ENCODE data around the gene DHX34.
"Not testable (repeated sequence)": the region's sequence is repeated elsewhere in the genome, so short reads cannot be mapped to it uniquely, and the experiment has no call there.

The DHX34 gene

DNA sequence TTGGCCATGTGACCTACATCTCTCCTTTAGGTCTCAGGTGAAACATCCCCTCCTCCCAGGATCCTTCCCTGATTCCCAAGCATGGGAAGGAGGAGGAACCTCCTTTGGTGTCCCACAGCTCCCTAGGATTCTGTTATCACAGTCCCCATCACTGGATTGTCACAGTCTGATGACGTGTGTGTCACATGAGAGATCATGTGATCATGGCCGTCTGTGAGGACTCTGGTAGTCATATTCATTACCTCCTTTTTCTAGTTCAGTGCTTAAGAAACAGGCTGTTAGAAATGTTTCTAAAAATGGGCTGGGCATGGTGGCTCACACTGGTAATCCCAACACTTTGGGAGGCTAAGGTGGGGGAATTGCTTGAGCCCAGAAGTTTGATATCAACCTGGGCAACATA is 3.0 kb downstream of the DHX34 start:
- H3K4me1 ChIP-seq (ENCODE audit: control insufficient read depth, insufficient read depth, low read length), result peaks cover 7% of the 10 kb centered on the region; the same call in 1 of the 2 replicates
- H3K27ac ChIP-seq (ENCODE audit: low read depth, low read length), result no peak overlapping the region
- peaks cover 5% of the 10 kb centered on the region for H3K27me3 ChIP-seq (ENCODE audit: control insufficient read depth, insufficient read depth, low read length)
- H3K9ac ChIP-seq (ENCODE audit: low read depth, low read length), result no peak overlapping the region
- H3K9me3 ChIP-seq (ENCODE audit: control insufficient read depth, insufficient read depth, low read length), result no peaks in the 10 kb centered on the region
- no peak overlapping the region for H3K4me3 ChIP-seq (ENCODE audit: low read depth, low read length)
- H3K36me3 ChIP-seq (ENCODE audit: control insufficient read depth, insufficient read depth, low read length), result peaks cover 50% of the 10 kb centered on the region

DNA sequence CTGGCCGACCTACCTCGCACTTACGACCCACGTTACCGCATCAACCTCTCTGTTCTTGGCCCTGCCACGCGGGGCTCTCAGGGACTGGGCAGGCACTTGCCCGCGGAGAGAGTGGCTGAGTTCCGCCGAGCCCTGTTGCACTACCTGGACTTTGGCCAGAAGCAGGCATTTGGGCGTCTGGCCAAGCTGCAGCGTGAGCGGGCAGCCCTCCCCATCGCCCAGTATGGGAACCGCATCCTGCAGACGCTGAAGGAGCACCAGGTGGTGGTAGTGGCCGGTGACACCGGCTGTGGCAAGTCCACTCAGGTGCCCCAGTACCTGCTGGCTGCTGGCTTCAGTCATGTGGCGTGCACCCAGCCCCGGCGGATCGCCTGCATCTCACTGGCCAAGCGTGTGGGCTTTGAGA is 4.2 kb downstream of the DHX34 start:
- Histone ChIP-seq H3K9me3 (ENCODE audit: control insufficient read depth, insufficient read depth, low read length) (no peaks in the 10 kb centered on the region), H3K4me1 (ENCODE audit: control insufficient read depth, insufficient read depth, low read length) (peaks cover 7% of the 10 kb centered on the region; the same call in 1 of the 2 replicates), H3K36me3 (ENCODE audit: control insufficient read depth, insufficient read depth, low read length) (peaks cover 62% of the 10 kb centered on the region), H3K27ac (ENCODE audit: low read depth, low read length) (no peak overlapping the region), H3K4me3 (ENCODE audit: low read depth, low read length) (no peak overlapping the region), H3K27me3 (ENCODE audit: control insufficient read depth, insufficient read depth, low read length) (peaks cover 3% of the 10 kb centered on the region), H3K9ac (ENCODE audit: low read depth, low read length) (no peak overlapping the region)

GRCh38 chr19:47356900-47357299 is 7.8 kb downstream of the DHX34 start:
- peaks cover under 1% of the 10 kb centered on the region; the same call in 1 of the 2 replicates for H3K4me1 ChIP-seq (ENCODE audit: control insufficient read depth, insufficient read depth, low read length)
- no peak overlapping the region for H3K27ac ChIP-seq (ENCODE audit: low read depth, low read length)
- H3K9ac ChIP-seq (ENCODE audit: low read depth, low read length), result no peak overlapping the region
- no peaks in the 10 kb centered on the region for H3K9me3 ChIP-seq (ENCODE audit: control insufficient read depth, insufficient read depth, low read length)
- H3K4me3 ChIP-seq (ENCODE audit: low read depth, low read length), result no peak overlapping the region
- H3K27me3 ChIP-seq (ENCODE audit: control insufficient read depth, insufficient read depth, low read length), result no peaks in the 10 kb centered on the region
- peaks cover 95% of the 10 kb centered on the region for H3K36me3 ChIP-seq (ENCODE audit: control insufficient read depth, insufficient read depth, low read length)

- Histone ChIP-seq H3K36me3 (ENCODE audit: control insufficient read depth, insufficient read depth, low read length) (peaks cover 96% of the 10 kb centered on the region), H3K9me3 (ENCODE audit: control insufficient read depth, insufficient read depth, low read length) (no peaks in the 10 kb centered on the region), H3K27ac (ENCODE audit: low read depth, low read length) (no peak overlapping the region)
Observed at GRCh38 chr19:47357788-47358680, 8.9 kb downstream of the DHX34 start.

GRCh38 chr19:47358936-47359335 is 9.8 kb downstream of the DHX34 start:
- no peak overlapping the region for H3K27ac ChIP-seq (ENCODE audit: low read depth, low read length)
- H3K27me3 ChIP-seq (ENCODE audit: control insufficient read depth, insufficient read depth, low read length), result no peaks in the 10 kb centered on the region
- no peaks in the 10 kb centered on the region for H3K4me1 ChIP-seq (ENCODE audit: control insufficient read depth, insufficient read depth, low read length)
- H3K36me3 ChIP-seq (ENCODE audit: control insufficient read depth, insufficient read depth, low read length), result peaks cover 96% of the 10 kb centered on the region
- no peak overlapping the region for H3K9ac ChIP-seq (ENCODE audit: low read depth, low read length)
- no peaks in the 10 kb centered on the region for H3K9me3 ChIP-seq (ENCODE audit: control insufficient read depth, insufficient read depth, low read length)
- H3K4me3 ChIP-seq (ENCODE audit: low read depth, low read length), result no peak overlapping the region

More at GRCh38 chr19:47357788-47358680, 8.9 kb downstream of the DHX34 start:
- Histone ChIP-seq H3K4me3 (ENCODE audit: low read depth, low read length) (no peak overlapping the region), H3K4me1 (ENCODE audit: control insufficient read depth, insufficient read depth, low read length) (no peaks in the 10 kb centered on the region), H3K9ac (ENCODE audit: low read depth, low read length) (no peak overlapping the region), H3K27me3 (ENCODE audit: control insufficient read depth, insufficient read depth, low read length) (no peaks in the 10 kb centered on the region)

DNA sequence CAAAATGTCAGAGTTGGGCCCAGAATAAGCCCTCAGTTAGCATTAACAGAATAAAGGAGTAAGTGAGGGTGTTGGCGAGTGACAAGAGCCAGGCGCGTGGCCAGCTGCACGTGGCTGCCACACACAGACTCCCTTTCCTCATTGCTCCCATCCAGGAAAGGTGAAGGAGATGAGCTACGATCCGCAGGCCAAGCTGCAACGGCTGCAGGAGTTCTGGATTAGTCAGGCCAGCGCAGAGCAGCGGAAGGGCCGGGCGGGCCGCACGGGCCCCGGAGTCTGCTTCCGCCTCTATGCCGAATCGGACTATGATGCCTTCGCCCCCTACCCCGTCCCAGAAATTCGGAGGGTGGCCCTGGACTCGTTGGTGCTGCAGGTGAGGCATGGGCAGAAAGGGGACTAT is 13.2 kb downstream of the DHX34 start:
- H3K9ac ChIP-seq (ENCODE audit: low read depth, low read length), result no peak overlapping the region
- no peaks in the 10 kb centered on the region for H3K27me3 ChIP-seq (ENCODE audit: control insufficient read depth, insufficient read depth, low read length)
- no peaks in the 10 kb centered on the region for H3K9me3 ChIP-seq (ENCODE audit: control insufficient read depth, insufficient read depth, low read length)
- H3K4me1 ChIP-seq (ENCODE audit: control insufficient read depth, insufficient read depth, low read length), result no peaks in the 10 kb centered on the region
- H3K27ac ChIP-seq (ENCODE audit: low read depth, low read length), result no peak overlapping the region
- no peak overlapping the region for H3K4me3 ChIP-seq (ENCODE audit: low read depth, low read length)
- H3K36me3 ChIP-seq (ENCODE audit: control insufficient read depth, insufficient read depth, low read length), result peaks cover 89% of the 10 kb centered on the region

GRCh38 chr19:47363758-47364531 is 14.8 kb downstream of the DHX34 start:
- no peak overlapping the region for H3K27ac ChIP-seq (ENCODE audit: low read depth, low read length)
- peaks cover 79% of the 10 kb centered on the region for H3K36me3 ChIP-seq (ENCODE audit: control insufficient read depth, insufficient read depth, low read length)

GRCh38 chr19:47365455-47365854 is 16.3 kb downstream of the DHX34 start:
- not testable (repeated sequence) for H3K9me3 ChIP-seq (ENCODE audit: control insufficient read depth, insufficient read depth, low read length); H3K4me1 ChIP-seq (ENCODE audit: control insufficient read depth, insufficient read depth, low read length); H3K4me3 ChIP-seq (ENCODE audit: low read depth, low read length); H3K9ac ChIP-seq (ENCODE audit: low read depth, low read length); H3K27me3 ChIP-seq (ENCODE audit: control insufficient read depth, insufficient read depth, low read length); H3K27ac ChIP-seq (ENCODE audit: low read depth, low read length)
- H3K36me3 ChIP-seq (ENCODE audit: control insufficient read depth, insufficient read depth, low read length), result peaks cover 81% of the 10 kb centered on the region

More at GRCh38 chr19:47363758-47364531, 14.8 kb downstream of the DHX34 start:
- Histone ChIP-seq H3K27me3 (ENCODE audit: control insufficient read depth, insufficient read depth, low read length) (no peaks in the 10 kb centered on the region), H3K9ac (ENCODE audit: low read depth, low read length) (no peak overlapping the region), H3K4me3 (ENCODE audit: low read depth, low read length) (no peak overlapping the region), H3K9me3 (ENCODE audit: control insufficient read depth, insufficient read depth, low read length) (no peaks in the 10 kb centered on the region), H3K4me1 (ENCODE audit: control insufficient read depth, insufficient read depth, low read length) (no peaks in the 10 kb centered on the region)

- no peak overlapping the region for H3K27ac ChIP-seq (ENCODE audit: low read depth, low read length)
- no peak overlapping the region for H3K9ac ChIP-seq (ENCODE audit: low read depth, low read length)
- H3K4me1 ChIP-seq (ENCODE audit: control insufficient read depth, insufficient read depth, low read length), result no peaks in the 10 kb centered on the region
- no peaks in the 10 kb centered on the region for H3K9me3 ChIP-seq (ENCODE audit: control insufficient read depth, insufficient read depth, low read length)
- no peaks in the 10 kb centered on the region for H3K27me3 ChIP-seq (ENCODE audit: control insufficient read depth, insufficient read depth, low read length)
- H3K4me3 ChIP-seq (ENCODE audit: low read depth, low read length), result no peak overlapping the region
- peaks cover 83% of the 10 kb centered on the region for H3K36me3 ChIP-seq (ENCODE audit: control insufficient read depth, insufficient read depth, low read length)
Observed at GRCh38 chr19:47370045-47370611, 21.0 kb downstream of the DHX34 start.

DNA sequence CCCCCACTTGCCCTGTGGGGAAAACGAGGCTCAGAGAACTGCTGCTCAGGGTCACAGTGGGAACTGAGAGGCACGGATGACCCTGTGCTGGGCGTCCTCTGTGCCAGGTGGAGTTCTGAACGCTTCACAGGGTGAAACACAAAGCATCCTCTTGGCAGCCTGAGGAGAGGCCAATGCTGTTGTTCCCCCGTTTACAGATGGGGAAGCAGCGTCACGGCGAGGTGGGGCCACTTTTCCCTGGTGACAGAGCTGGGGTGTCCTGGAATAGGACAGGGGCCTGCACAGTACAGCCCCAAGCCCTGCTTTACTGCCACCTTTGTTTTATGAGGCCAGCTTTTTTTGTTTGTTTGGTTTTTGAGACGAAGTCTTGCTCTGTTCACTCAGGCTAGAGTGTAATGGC is 22.1 kb downstream of the DHX34 start:
- H3K27ac ChIP-seq (ENCODE audit: low read depth, low read length), result no peak overlapping the region
- H3K36me3 ChIP-seq (ENCODE audit: control insufficient read depth, insufficient read depth, low read length), result peaks cover 86% of the 10 kb centered on the region
- no peak overlapping the region for H3K9ac ChIP-seq (ENCODE audit: low read depth, low read length)
- no peak overlapping the region for H3K4me3 ChIP-seq (ENCODE audit: low read depth, low read length)
- no peaks in the 10 kb centered on the region for H3K4me1 ChIP-seq (ENCODE audit: control insufficient read depth, insufficient read depth, low read length)
- no peaks in the 10 kb centered on the region for H3K9me3 ChIP-seq (ENCODE audit: control insufficient read depth, insufficient read depth, low read length)
- H3K27me3 ChIP-seq (ENCODE audit: control insufficient read depth, insufficient read depth, low read length), result no peaks in the 10 kb centered on the region

DNA sequence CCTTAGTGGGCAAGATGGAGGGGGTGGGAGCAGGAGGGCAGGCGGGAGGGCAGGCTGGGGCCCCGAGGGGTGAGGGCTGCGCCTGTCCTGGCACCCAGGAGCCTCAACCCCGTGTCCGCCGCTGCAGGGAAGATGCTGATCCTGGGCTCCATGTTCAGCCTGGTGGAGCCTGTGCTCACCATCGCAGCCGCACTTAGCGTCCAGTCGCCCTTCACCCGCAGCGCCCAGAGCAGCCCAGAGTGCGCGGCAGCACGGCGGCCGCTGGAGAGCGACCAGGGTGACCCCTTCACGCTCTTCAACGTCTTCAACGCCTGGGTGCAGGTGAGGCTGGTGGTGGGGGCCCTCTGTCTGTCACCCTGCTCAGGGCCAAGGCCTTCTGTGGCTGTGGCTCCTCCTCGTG is 23.5 kb downstream of the DHX34 start:
- no peak overlapping the region for H3K27ac ChIP-seq (ENCODE audit: low read depth, low read length)
- no peaks in the 10 kb centered on the region for H3K4me1 ChIP-seq (ENCODE audit: control insufficient read depth, insufficient read depth, low read length)
- H3K27me3 ChIP-seq (ENCODE audit: control insufficient read depth, insufficient read depth, low read length), result no peaks in the 10 kb centered on the region
- no peaks in the 10 kb centered on the region for H3K9me3 ChIP-seq (ENCODE audit: control insufficient read depth, insufficient read depth, low read length)
- no peak overlapping the region for H3K9ac ChIP-seq (ENCODE audit: low read depth, low read length)
- no peak overlapping the region for H3K4me3 ChIP-seq (ENCODE audit: low read depth, low read length)
- peaks cover 91% of the 10 kb centered on the region for H3K36me3 ChIP-seq (ENCODE audit: control insufficient read depth, insufficient read depth, low read length)
